ENCODE measurements around the gene KCNJ6.

- no peak for TF ChIP-seq CTCF (conservative IDR thresholded peaks at IDR 0.05; ENCODE audit: low read length)
- TF ChIP-seq EZH2phosphoT487 (IDR thresholded peaks at IDR 0.05; ENCODE audit: borderline replicate concordance, low read depth, low read length), result no peak
Observed at GRCh38 chr21:37787456-37787855, 128.8 kb downstream of the KCNJ6 start.
